ENCODE results near the gene AGAP2. TPM values are rescaled to one million over a fixed set of nuclear protein-coding genes. Genes with fewer than 3 reads are reported as not detected.

The AGAP2 gene
- total RNA-seq, 1 donor from 2014 or later: 2.8 TPM

- DNase-seq (ENCODE audit: low spot score): no peak
Measured at GRCh38 chr12:57736741-57737466, 1.6 kb downstream of the AGAP2 start.

- DNase-seq (ENCODE audit: low spot score): no peak
Measured at GRCh38 chr12:57735952-57736740, 2.4 kb downstream of the AGAP2 start.

GRCh38 chr12:57735198-57735855 is 3.2 kb downstream of the AGAP2 start:
- DNase-seq (ENCODE audit: low spot score): no peak

DNA sequence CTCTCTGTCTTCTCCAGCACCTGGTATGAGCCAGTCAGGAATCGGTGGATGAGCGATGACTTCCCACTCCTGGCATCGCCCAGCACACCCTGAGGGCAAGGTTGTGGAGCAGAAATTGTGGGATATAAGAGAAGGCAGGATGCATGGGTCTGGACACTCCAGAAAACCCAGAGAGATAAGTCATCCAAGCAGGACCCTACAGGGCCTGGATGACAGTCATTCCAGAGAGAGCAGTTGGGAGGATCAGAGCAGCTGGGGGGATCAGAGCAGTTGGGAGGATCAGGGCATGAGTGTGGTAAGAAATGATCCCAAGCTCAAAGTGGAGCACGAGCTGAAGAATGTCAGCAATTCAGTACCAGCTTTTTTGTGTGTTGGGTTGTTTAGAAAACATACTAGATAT is 4.0 kb downstream of the AGAP2 start:
- no peak for DNase-seq (ENCODE audit: low spot score)

GRCh38 chr12:57733928-57734327 is 4.6 kb downstream of the AGAP2 start:
- no peak for DNase-seq (ENCODE audit: low spot score)

DNA sequence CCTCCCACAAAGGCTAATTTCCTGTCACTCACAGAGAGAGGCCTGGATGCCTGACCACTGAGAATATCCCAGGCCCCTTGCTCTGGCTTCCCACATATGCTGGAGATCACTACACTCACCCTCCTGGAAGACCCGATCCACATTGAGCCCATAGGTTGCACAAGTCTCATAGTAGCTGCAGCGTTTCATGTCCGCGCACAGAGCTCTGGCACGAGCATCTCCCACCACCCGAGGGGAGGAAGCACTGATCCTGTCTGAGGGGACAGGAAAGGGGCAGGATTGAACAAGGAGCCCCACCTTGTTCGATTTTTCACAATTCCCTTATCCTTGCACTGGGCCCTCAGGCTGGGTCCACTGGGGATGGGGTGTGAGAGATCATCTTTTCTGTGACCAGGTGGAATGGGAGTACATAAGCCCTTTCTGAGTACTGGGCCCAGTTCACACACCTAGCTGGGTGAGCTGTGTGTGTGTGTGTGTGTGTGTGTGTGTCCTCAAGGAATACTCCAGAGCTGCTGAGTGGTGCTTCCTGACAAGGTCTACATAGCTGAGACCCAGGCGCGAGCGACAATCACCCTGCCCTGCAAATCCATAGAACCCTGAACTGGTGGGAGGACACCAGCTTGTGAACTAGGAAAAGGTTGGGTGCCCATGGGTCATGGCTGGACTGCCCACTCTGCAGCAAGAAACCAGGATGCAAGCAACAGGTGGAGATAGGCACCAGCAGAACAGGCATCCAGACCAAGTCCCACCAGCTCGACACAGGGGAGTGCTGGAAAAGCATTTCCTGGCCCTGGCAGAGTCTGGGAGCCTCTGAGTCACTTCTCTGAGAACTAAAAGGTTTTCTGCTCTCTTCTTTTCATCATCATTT is 5.6 kb downstream of the AGAP2 start:
- no peak for DNase-seq (ENCODE audit: low spot score)

DNA sequence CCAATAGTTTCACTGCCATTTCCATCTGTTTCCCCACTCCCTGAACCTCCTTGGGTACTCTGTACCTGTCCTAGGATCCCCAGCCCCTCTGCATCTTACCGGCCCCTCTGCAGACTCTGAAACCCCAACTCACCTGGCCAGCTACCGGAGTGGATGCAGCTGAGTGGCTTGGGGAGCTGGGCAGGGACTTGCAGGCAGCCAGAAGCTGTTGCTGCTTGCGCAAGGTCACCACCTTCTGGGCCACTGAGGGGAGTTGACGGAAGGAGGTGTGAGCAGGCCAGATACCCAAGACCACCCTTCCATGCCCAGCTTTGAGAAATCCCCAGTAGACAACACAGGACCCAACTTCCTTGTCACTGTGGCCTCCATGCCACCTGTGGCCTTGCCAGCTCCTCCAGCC is 6.3 kb downstream of the AGAP2 start:
- no peak for DNase-seq (ENCODE audit: low spot score)

DNA sequence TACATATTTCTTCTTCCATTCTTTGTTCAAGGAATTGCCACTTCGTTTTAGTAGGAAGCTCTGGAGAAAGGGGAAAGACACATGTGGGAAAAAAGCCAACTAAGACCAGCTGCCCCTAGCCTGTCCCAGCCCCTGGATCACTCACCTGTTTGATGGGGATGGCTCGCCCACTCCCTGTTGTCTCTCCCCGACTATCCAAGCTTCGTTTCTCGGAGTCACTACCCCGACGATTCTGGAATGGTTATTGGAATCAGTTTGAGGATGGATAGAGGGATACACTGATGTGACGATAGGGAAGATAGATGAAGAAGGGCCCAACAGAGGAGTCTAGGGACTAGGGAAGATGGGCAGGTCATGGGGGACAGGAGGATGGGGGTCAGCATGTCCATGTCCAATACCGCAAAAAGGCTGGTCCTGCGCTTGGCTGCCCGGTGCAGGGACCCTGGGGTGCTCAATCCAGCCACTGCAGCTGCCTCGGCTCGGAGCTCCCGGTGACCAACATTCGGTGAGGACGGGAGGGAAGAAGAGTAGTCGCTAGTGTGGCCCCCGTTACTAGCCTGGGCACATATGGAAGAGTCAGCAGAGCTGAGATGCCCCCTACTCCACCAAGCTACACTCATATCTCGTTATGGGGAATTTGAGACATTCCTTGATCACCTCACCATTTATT is 7.0 kb downstream of the AGAP2 start:
- no peak for DNase-seq (ENCODE audit: low spot score)

- DNase-seq (ENCODE audit: low spot score): no peak
Measured at GRCh38 chr12:57730336-57731067, 8.0 kb downstream of the AGAP2 start.

DNA sequence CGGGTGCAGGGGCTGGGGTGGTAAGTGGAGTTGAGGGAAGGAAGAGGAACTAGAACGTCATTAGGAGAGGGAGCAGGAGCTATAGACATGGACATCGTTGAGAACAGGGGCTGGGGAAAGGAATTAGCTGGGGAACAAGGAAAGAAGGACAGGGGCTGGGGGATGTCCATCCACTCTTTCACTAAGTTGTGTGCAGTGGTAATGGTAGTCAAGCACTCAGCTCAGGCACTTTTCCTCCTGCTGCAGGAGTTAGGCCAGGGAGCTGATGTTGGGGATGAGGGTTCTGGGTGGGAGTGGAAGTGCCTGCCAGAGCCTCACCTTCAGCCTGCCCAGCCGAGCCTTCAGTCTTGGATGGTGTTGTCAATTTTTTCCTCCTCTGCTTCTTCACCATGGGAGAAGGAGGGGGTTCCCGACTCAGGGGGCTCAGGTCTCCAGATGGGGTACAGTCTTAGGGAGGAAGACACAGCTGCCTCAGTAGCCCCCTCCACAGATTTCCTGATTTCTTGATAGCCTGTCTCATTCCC is 9.2 kb downstream of the AGAP2 start:
- DNase-seq (ENCODE audit: low spot score): peak; percentile 34

DNA sequence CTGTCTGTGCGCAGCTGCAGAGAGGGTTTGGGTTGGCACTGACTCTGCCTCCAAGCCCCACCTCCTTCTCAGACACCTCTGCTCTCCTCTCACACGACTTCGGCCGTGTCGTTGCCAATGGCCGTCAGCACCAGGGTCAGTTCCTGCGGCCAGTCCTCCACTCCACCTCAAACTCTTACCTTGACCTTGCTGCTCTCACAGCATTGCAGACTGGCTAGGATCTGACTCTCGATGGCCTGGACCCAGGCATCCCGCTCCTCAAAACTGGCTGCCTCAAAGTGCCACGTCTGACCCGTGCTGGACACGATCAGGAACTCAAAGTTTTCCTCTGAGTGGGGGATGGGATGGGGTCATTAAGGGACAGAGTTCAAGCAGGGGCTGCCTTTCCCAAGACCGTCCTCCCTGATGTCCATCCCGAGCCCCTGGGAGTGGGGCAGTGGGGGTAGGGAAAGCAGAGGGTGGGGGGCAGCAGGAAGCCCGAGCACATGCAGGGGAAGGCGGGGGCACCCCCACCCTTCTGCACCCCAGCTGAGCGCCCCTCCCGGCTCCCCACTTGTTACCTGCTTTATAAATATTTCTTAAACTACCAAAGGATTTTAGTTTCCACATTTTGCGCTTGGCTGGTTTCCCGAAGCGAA is 10.7 kb downstream of the AGAP2 start:
- peak; percentile 42 for DNase-seq (ENCODE audit: low spot score)

GRCh38 chr12:57726884-57727757 is 11.4 kb downstream of the AGAP2 start:
- DNase-seq (ENCODE audit: low spot score): peak; percentile 46

DNA sequence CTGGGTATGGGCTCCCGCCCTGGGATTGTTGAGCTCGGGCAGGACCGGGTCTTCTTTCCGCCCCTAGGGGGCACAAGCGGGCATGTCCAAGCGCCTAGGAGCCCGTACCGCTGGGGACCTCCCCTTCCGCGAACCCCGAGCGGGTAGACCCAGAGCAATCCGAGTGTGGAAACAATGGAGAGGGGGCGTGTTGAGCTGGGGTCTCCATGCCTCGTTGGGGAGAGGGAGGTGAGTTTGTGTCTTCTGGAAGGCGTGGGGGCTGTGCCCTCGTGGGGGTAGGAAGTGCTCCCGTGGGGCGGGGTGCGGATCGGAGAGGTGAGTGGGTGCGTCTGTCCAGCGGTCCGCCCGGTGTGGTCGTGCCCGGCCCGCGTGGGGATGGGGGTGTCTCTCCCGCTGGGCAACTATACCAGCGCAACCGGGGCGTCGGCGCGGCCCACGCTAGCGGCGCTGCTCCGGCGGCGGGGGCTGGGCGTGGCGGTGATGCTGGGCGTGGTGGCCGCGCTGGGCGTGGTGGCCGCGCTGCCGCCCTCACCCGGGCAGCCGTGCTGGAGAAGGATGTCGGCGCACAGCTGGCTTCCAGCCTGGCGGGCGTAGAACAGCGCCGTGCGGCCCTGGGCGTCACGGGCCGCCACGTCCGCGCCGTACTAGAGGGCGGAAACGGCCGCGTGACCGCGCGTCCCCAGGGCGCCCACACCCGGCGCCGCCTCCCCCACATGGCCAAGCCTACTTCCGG is 12.2 kb downstream of the AGAP2 start:
- DNase-seq (ENCODE audit: low spot score): peak; percentile 81

- no peak for DNase-seq (ENCODE audit: low spot score)
Measured at GRCh38 chr12:57725851-57726150, 12.7 kb downstream of the AGAP2 start.

- DNase-seq (ENCODE audit: low spot score): no peak
Measured at GRCh38 chr12:57724936-57725740, 13.4 kb downstream of the AGAP2 start.

- DNase-seq (ENCODE audit: low spot score): no peak
Measured at GRCh38 chr12:57724003-57724935, 14.3 kb downstream of the AGAP2 start.

Data from ureter (tissue), 1 donor.